ENCODE data around the gene CABYR.
A peak's percentile ranks its signal among the peaks of the same experiment; 100 is the strongest.

The CABYR gene

DNA sequence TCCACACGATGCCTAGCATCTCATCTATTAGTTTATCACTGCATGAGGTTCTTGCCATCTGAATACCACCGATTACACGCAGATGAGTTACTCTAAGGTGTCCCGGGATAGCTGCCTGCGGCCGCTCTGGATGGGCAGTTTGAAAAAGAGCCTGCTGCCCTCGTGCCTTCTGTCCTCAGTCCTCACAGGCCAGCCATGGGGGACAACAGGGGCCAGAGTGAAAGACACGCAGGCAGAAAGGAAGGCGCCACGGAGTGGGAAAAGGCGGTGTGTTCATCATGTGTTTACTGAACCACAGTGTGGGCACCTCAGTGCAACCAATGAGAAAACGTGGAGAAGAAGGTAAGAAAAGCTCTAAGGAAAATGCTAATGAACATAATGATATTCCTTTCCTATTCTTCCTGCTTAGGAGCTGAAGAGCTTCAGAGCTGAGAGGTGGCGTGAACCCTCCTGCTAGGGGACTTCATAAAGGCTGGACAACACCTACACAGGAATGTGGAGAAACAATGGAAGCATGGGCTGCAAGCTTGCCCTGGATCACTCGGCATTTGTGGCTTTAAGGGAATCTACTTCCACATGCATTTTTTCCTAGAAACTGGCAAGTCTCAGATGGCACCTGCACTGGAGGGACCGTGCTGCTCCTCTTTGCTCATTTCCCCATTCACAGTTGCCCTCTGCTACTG lies 50.9 kb downstream of the CABYR start:
- DNase-seq (ENCODE audit: low read depth): no peak

DNA sequence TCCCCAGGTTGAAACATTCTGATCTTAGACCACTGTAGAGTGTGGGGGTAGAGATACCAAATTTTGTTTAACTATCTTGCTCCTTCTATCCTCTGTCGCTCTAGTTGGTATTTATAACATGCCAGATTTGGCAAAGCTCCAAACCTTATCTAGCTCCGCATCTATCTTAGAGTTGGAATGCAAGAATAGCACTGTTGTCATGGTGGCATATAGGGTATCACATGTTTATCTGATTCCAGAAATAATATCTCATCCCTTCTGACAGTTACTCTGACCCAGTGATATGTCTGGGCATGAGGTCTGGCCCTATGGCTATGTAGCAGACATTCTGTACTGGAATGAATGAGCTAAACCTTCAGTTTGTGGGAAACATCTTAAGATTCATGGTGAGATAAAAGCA lies 51.7 kb downstream of the CABYR start:
- DNase-seq (ENCODE audit: low read depth): no peak

GRCh38 chr18:24195296-24196053 lies 56.6 kb downstream of the CABYR start:
- DNase-seq (ENCODE audit: low read depth): no peak

DNA sequence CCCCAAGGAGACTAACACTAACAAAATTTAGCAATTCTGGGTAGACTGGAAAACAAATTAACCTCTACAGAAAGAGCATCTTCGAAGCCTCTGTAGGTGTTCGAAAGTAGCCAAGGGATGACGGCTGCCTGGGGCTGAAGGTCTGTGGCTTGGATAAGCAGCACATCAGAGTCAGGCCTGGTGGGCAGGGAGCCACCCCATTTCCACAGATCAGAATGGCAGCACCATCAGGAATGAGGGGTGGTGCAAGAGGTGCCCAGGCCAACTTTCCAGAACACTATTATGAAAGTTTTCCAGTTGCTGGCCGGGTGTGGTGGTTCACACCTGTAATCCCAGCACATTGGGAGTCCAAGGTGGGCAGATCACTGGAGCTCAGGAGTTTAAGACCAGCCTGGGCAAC lies 57.9 kb downstream of the CABYR start:
- no peak for DNase-seq (ENCODE audit: low read depth)

- DNase-seq (ENCODE audit: low read depth): no peak
Measured at GRCh38 chr18:24197412-24197811, 58.5 kb downstream of the CABYR start.

GRCh38 chr18:24198461-24198860 lies 59.6 kb downstream of the CABYR start:
- no peak for DNase-seq (ENCODE audit: low read depth)

DNA sequence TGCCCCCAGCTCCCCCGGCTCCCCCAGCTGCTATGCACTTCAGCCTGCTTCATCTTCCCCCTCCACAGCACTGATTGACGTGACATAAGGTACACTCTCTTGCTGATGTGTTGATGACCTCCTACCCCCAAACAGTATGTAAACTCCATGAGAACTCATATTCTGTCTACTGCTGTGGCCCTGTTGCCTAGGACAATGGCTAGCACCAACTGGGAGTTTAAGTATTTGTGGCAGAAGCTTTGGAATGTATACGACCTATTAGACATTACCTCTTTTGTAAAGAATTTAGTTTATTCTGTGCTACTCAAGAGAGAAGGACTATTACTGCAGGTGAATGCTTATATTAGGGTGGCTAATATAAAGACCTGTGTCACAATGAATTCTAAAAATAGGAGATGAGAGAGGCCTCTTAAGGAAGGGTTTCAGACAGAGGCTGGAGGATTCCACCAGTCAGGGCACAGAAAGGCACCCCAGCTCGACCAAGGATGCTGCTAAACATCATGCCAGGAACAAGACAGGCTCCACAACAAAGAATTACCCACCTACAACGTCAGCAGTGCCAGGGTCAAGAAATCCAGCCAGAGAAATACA lies 60.6 kb downstream of the CABYR start:
- DNase-seq (ENCODE audit: low read depth): no peak

GRCh38 chr18:24200494-24201290 lies 61.8 kb downstream of the CABYR start:
- no peak for DNase-seq (ENCODE audit: low read depth)

GRCh38 chr18:24201699-24202687 lies 63.1 kb downstream of the CABYR start:
- no peak for DNase-seq (ENCODE audit: low read depth)

DNA sequence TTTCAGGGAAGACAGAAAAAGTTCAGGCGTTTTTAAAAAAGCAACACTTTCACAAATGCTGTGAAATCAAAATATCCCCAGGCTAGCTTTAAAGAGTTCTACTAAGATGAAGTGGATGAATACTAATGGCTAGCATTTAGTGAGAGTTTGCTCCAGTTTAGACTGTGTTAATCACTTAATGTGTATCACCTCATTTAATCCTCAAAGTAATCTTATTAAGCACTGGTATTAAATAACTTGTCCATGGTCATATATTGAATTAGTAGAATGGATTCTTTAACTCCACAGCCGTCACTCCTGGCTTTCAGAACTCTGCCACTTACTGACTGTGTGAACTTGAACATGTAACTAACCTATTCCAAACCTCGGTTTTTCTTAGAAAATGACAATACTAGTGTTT lies 66.0 kb downstream of the CABYR start:
- no peak for DNase-seq (ENCODE audit: low read depth)

DNA sequence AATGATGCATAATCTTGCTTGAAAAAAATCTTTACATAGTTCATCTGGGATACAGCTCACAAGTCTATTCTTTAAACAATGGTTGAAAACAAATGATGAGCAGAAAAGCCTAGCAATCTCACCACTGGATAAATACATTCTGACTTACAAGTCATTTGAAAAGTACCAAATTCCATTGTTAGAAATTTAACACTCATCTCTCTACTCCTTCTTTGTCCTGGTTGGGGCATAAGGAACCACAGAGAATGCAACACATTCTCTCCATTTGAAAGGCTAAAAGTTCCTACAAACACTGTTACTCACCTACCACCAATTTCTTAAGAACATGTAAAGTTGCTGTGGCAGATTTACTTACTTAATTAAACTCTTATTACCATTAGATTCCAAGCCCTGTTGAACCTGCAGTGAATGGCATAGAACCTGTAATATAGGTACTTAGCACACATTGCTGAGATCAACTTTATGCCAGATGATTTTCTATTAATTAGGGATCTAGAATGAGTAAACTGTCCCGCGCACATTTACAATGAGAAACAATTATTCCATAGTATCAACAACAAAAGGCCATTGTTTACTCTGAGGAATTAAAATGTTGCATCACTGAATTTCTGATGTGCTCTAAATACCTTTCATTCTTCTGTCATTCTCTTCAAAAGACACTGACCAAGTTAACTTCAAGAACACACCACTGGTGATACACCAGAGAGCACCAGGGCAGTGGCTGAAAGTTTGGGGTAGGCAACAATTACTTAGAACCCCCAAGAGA lies 69.6 kb downstream of the CABYR start:
- peak; percentile 11 for DNase-seq (ENCODE audit: low read depth)

DNA sequence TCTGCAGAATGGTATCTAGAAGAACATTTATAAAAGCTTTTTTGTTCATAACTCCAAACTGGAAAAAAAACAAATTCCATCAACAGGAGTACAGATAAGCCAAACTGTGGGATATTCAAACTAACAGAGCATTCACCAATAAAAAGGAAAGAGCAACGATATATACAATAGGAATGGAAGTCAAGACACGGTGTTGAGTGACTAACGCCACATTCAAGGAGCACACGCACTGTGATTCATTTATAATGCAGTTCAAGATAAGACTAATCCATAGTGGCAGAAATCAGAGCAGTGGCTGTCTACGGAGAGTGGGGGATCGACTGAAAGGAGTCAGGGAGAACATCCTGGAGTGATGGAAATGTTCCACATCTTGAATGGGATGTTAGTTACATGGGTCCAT lies 70.7 kb downstream of the CABYR start:
- DNase-seq (ENCODE audit: low read depth): peak; percentile 73

Data from ELR (cell line).